ENCODE results near the gene PADI2.

The PADI2 gene

DNA sequence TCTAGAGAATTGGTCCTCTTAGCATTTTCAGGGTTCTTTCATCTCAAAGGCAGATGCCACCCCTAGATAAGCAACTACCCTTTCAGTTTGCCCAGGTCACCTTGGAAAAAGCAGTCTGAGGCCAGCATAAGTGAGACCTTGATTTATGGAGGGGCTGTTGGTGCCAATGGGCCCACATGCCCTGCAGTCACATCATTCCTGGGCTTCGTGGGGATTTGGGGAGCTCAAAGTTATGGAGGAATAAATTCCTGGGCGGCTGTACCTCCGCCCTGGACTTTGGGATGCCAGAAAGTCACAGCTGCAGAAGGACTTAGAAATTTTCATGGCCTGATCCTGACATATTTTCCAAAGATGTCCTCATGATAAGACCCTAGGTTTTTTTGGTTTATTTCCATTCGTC lies 62.7 kb downstream of the PADI2 start:
- TF ChIP-seq, protein P1, sequence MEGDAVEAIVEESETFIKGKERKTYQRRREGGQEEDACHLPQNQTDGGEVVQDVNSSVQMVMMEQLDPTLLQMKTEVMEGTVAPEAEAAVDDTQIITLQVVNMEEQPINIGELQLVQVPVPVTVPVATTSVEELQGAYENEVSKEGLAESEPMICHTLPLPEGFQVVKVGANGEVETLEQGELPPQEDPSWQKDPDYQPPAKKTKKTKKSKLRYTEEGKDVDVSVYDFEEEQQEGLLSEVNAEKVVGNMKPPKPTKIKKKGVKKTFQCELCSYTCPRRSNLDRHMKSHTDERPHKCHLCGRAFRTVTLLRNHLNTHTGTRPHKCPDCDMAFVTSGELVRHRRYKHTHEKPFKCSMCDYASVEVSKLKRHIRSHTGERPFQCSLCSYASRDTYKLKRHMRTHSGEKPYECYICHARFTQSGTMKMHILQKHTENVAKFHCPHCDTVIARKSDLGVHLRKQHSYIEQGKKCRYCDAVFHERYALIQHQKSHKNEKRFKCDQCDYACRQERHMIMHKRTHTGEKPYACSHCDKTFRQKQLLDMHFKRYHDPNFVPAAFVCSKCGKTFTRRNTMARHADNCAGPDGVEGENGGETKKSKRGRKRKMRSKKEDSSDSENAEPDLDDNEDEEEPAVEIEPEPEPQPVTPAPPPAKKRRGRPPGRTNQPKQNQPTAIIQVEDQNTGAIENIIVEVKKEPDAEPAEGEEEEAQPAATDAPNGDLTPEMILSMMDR (conservative IDR thresholded peaks at IDR 0.05; ENCODE audit: low read length), result no peak
- TF ChIP-seq EZH2phosphoT487 (IDR thresholded peaks at IDR 0.05; ENCODE audit: borderline replicate concordance), result no peak
- H3K27me3 ChIP-seq (ENCODE audit: insufficient read depth, low read length, poor library complexity, severe bottlenecking), result no peaks in the 10 kb centered on the region

DNA sequence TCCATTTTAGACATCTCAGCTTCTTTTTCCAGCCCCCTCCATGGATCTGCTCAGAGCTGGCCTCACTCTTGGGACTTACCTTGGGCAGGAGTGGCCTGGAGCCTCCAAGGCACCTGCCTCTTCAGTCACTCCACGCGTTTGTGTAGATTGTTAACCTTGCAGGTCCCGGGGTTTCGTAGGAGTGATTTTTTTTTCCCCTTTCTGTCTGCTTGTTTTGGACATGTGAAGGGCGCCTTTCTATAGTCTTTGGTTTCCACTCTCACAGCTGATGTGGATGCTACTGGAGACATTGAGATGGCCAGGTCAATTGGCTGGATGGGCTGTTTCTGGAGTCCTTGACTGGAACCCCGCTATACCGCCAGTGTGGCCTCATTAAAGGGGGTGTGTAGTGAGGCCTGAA lies 63.5 kb downstream of the PADI2 start:
- Histone ChIP-seq H3K36me3 (ENCODE audit: insufficient read depth, low read length) (no peaks in the 10 kb centered on the region), H3F3A (ENCODE audit: low read depth) (no peaks in the 10 kb centered on the region), H3K27me3 (ENCODE audit: insufficient read depth, low read length, poor library complexity, severe bottlenecking) (no peaks in the 10 kb centered on the region), H4K20me1 (ENCODE audit: insufficient read depth, low read length, poor library complexity, severe bottlenecking) (no peaks in the 10 kb centered on the region), H3K4me3 (ENCODE audit: low read length, poor library complexity, severe bottlenecking) (no peak overlapping the region), H3K9me3 (ENCODE audit: insufficient read depth, low read depth, low read length) (no peaks in the 10 kb centered on the region), H3K9me2 (replicated peaks; ENCODE audit: low read depth, low read length) (no peaks in the 10 kb centered on the region), H3K4me1 (ENCODE audit: insufficient read depth, low read length, poor library complexity, severe bottlenecking) (peaks cover 12% of the 10 kb centered on the region), H2AFZ (ENCODE audit: low read length) (no peak overlapping the region), H3K9ac (ENCODE audit: low read depth, low read length, poor library complexity, severe bottlenecking) (no peak overlapping the region), H3K4me2 (ENCODE audit: low read depth, low read length, poor library complexity, severe bottlenecking) (no peak overlapping the region), H3K79me2 (ENCODE audit: insufficient read depth, low read length) (peaks cover 29% of the 10 kb centered on the region)
- TF ChIP-seq EZH2phosphoT487 (IDR thresholded peaks at IDR 0.05; ENCODE audit: borderline replicate concordance), result no peak
- TF ChIP-seq, protein P1 (conservative IDR thresholded peaks at IDR 0.05; ENCODE audit: low read length), result no peak

More for the DNA sequence above, 62.7 kb downstream of the PADI2 start:
- H3K4me3 ChIP-seq (ENCODE audit: low read length, poor library complexity, severe bottlenecking), result no peak overlapping the region
- H3K4me1 ChIP-seq (ENCODE audit: insufficient read depth, low read length, poor library complexity, severe bottlenecking), result peaks cover 12% of the 10 kb centered on the region
- no peaks in the 10 kb centered on the region for H4K20me1 ChIP-seq (ENCODE audit: insufficient read depth, low read length, poor library complexity, severe bottlenecking)
- no peaks in the 10 kb centered on the region for H3K9me3 ChIP-seq (ENCODE audit: insufficient read depth, low read depth, low read length)
- H3K36me3 ChIP-seq (ENCODE audit: insufficient read depth, low read length), result no peaks in the 10 kb centered on the region
- no peaks in the 10 kb centered on the region for H3F3A ChIP-seq (ENCODE audit: low read depth)
- H2AFZ ChIP-seq (ENCODE audit: low read length), result no peak overlapping the region
- no peak overlapping the region for H3K9ac ChIP-seq (ENCODE audit: low read depth, low read length, poor library complexity, severe bottlenecking)
- H3K79me2 ChIP-seq (ENCODE audit: insufficient read depth, low read length), result peaks cover 22% of the 10 kb centered on the region
- no peaks in the 10 kb centered on the region for H3K9me2 ChIP-seq (replicated peaks; ENCODE audit: low read depth, low read length)
- H3K4me2 ChIP-seq (ENCODE audit: low read depth, low read length, poor library complexity, severe bottlenecking), result no peak overlapping the region

DNA sequence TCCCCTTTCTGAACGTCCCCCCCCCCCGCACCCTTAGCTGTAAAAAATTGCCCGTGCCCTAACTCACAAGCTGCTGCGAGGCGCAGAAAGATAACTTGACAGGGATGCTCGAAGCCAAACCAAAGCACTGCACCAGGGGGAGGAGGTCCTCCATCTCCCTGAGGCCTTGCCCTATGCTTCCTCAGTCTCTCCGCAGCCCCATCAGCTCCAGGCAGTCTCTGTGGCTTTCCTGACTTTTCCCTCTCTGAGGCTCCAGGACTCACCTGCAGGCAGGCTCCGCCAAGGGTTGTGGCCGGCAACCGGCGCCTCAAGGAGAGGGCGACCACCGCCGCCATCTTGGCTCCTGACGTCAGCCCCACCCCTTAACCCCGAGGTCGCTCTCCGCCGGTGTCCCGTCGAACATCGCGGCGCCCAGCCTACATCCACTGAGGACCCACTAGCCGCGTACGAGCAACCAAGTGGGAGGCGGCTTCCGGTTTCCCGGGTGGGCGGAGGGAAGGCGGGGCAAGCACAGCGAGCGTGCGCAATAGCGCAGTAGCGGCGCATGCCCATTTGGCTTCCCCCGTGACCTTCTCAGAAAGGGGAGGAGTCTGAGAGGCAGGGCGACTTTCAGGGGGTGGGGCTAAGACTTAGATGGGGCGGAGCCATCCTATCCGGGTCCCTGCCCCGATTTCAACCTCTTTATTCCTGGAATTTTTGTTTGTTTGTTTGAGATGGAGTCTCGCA lies 65.4 kb downstream of the PADI2 start, which contains the start of gene SDHB:
Gene SDHB, minus strand, starts transcription at position 348 of the 726 bp plus-strand sequence. Its CDS starts 13 bp downstream, at position 335.
- Histone ChIP-seq H3K27me3 (ENCODE audit: insufficient read depth, low read length, poor library complexity, severe bottlenecking) (no peaks in the 10 kb centered on the region), H3K9me2 (replicated peaks; ENCODE audit: low read depth, low read length) (no peaks in the 10 kb centered on the region), H3K4me3 (ENCODE audit: low read length, poor library complexity, severe bottlenecking) (peak within 1 kb of the TSS; percentile 96), H3F3A (ENCODE audit: low read depth) (no peaks in the 10 kb centered on the region), H4K20me1 (ENCODE audit: insufficient read depth, low read length, poor library complexity, severe bottlenecking) (no peaks in the 10 kb centered on the region), H3K9ac (ENCODE audit: low read depth, low read length, poor library complexity, severe bottlenecking) (peak within 1 kb of the TSS; percentile 84), H3K4me2 (ENCODE audit: low read depth, low read length, poor library complexity, severe bottlenecking) (peak within 1 kb of the TSS; percentile 94), H3K36me3 (ENCODE audit: insufficient read depth, low read length) (peaks cover 5% of the 10 kb centered on the region; the same call in 1 of the 2 replicates), H2AFZ (ENCODE audit: low read length) (peak within 1 kb of the TSS; percentile 18; the same call in 1 of the 2 replicates), H3K9me3 (ENCODE audit: insufficient read depth, low read depth, low read length) (no peaks in the 10 kb centered on the region), H3K4me1 (ENCODE audit: insufficient read depth, low read length, poor library complexity, severe bottlenecking) (peaks cover 12% of the 10 kb centered on the region), H3K79me2 (ENCODE audit: insufficient read depth, low read length) (peaks cover 38% of the 10 kb centered on the region)
- TF ChIP-seq, protein P1 (conservative IDR thresholded peaks at IDR 0.05; ENCODE audit: low read length), result no peak
- TF ChIP-seq EZH2phosphoT487 (IDR thresholded peaks at IDR 0.05; ENCODE audit: borderline replicate concordance), result no peak

All from Loucy (cell line).